NCI-H226 (cell line): Measurements from ENCODE around the gene KLHL30.
"Not testable (repeated sequence)": the region's sequence is repeated elsewhere in the genome, so short reads cannot be mapped to it uniquely, and the experiment has no call there.

Experiments used
- DNase-seq: peaks from one replicate; pipeline ENCODE4 v3.0.0-alpha.2; 2015

Gene KLHL30

GRCh38 chr2:238101891-238102841 lies 36.3 kb upstream of the KLHL30 start:
- DNase-seq, result no peak

GRCh38 chr2:238102865-238103264 lies 35.6 kb upstream of the KLHL30 start:
- no peak for DNase-seq

DNA sequence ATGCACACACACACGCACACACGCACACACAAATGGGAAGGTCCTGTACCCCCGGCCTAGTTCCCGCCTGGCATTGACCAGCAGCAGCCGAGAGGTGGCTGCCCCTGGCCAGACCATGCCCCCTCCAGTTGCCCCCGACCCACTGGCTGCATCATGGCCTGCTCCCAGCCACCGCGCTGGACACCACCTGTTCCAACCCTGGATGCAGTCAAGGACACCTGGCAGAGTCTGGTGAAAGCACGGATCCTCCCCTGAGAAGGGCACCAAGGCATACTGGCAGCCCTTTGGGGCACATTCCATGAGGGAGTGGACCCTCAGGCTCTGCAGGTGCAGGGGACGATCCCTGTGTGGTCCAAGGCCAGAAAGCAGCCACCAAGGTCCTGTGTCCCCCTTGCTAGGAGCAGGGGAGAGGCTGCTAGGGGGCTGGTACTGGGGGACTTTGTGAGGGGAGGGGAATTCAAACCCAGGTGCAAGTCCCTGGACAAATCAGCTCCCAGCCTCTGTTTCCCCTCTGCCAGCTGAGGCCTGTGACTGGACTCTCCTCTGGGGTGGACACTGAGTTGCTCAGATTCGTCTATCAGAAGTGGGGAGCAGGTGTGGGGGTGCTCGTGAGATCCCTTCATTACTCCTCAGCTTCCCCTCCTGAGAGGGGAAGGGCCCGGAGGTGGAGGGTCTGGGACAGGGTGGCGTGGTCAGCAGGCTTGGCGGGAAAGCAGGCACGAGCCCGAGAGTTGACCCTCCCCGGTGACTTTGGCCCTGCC lies 34.8 kb upstream of the KLHL30 start:
- no peak for DNase-seq

GRCh38 chr2:238104226-238104690 lies 34.2 kb upstream of the KLHL30 start:
- no peak for DNase-seq

- DNase-seq, result no peak
Observed at GRCh38 chr2:238104691-238105371, 33.6 kb upstream of the KLHL30 start.

- DNase-seq, result no peak
Observed at GRCh38 chr2:238105506-238106338, 32.7 kb upstream of the KLHL30 start.

DNA sequence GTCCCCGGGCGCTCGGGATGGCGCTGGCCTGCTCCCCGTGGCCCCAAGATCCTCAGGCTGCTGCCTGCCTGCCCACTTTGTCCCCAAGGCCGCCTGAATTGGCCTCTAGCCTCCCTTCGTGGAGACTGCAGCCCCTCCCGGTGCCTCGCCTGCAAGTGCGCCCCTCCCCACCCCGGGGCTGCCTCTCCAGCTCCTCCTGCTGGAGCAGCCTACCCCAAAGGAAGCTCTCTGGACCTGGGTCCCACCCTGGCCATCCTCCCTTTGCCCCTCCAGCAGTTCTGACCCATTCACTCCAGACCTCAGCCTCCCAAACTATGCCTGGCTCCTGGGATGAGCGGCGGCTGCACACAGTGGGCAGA lies 32.1 kb upstream of the KLHL30 start:
- DNase-seq, result no peak

DNA sequence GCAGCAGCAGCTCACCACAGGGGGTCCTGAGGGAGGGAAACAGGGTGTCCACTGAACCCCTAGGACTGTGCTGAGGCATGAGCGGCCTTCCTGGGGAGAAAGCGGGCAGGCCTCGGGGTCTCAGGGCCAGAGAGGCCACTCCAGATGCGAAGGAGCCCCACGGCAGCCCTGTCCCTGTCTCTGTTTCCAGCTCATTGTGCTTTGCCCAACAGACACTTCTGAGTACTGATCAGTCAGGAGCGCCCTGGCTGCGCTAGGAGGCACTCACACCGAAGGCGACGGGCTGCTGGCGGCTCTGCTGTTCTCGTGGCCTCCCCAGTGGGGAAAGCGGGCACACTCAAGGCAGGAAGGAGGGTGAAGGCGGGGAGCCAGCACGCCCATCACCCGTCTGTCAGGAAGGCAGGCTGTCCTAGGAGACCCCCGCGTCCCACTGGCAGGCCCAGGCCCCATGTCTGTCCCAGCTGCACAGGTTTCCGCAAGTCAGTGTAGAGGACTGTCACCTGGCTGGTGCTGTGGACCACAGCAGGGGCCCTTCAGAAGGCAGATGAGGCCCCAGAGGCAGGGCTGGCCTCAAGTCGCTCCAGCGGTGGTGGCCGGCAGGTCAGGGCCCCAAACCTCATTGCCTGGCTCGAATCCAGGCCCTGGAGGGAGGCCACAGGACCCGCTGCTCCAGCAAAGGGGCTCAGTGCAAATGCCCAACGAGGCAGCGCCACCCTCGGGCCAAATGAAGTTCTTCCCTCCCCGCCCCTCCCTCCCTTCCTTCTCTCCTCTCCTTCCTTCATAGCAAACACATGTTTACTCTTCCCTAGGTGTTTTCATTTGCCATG lies 31.6 kb upstream of the KLHL30 start:
- DNase-seq, result no peak

DNA sequence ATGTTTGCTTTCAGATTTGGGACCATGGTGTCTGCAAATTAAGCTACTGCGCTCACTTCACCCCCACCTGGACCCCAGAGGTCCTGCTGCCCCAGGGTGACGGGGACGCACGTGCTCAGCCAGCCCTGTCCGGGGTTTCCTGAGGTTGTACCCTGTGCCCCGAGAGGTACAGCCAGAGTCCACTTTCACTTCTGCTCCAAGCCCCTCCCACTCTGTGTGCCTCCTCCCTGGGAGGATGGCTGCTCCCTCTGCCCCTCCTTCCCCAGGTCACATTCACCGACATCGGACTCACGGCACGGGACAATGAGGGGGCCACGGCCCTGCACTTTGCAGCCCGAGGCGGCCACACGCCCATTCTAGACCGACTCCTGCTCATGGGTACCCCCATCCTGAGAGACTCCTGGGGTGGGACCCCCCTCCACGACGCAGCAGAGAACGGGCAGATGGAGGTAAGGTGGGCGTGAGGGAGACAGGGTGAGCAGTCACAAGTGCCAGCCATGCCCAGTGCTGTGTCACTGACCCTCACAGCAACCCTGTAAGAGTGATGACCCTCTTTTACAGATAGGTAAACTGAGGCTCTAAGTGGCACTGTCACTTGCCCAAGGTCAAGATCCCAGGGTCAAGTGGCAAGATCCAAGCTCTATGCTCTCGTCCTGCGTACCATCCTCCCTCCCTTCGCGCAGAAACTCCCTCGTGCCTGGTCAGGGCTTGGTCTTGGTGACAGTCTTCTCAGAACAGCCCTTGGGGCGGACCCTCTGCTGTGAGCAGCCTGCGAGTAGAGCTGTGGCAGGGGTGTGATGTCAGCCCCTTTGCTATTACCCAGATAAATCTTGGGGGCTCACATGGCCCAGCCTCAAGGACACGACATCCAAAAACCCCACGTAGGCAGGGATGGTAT lies 30.7 kb upstream of the KLHL30 start:
- DNase-seq, result no peak

DNA sequence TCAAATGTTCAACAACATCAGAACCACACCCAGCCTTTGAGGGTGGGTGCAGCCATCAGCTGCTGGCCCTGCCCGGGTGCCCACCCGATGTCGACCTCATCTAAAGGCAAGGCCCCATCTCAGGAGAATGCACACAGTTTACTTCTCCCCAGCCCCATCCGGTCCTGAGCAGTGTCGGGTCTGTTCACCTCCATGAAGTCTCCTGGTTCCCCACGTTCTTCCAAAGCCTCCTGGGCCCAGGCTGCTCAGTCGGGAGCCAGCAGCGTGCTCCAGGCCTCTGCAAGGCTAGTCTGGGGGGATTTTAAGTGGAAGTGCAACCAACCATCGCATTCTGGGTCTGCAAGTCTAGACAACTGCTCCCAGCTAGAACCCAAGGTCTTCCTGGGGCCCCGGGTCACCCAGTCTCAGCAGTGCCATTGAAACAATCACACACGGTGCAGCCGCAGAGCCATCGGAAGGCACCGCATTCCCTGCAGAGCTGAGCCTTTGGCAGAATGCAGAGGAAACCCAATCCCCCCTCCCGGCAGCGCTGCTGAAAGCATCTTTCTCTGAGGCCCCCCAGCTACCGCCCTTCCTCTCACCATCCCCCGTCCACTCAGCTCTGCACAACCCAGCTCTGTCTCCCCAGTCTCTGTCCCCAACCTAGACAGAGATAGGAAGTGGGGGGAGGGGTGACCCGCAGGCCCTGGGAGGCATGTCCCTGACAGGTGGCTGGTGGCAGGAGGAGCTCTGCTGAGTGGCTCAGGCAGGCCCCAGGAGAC lies 29.9 kb upstream of the KLHL30 start:
- DNase-seq, result no peak

DNA sequence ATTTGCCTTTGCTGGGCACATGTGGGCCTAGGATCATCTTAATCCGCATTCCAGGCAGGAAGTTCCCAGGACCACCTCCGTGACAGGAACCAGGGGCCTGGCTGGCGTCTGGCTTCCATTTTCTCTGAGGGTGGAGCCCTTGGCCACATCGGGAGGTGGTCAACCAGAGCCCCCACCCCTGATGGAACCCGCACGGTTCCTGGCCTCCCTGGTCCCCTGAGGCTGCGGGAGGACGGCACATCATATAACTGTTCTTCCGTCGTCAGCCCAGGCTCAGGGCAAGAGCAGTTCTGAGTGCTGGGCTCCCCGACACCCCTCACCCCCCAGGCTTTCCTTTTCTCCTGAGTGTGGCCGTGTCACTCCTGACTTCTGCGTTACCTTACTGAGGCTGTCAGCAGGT lies 24.9 kb upstream of the KLHL30 start:
- no peak for DNase-seq

- no peak for DNase-seq
Observed at GRCh38 chr2:238114331-238114841, 24.1 kb upstream of the KLHL30 start.

- DNase-seq, result no peak
Observed at GRCh38 chr2:238114851-238115660, 23.4 kb upstream of the KLHL30 start.

DNA sequence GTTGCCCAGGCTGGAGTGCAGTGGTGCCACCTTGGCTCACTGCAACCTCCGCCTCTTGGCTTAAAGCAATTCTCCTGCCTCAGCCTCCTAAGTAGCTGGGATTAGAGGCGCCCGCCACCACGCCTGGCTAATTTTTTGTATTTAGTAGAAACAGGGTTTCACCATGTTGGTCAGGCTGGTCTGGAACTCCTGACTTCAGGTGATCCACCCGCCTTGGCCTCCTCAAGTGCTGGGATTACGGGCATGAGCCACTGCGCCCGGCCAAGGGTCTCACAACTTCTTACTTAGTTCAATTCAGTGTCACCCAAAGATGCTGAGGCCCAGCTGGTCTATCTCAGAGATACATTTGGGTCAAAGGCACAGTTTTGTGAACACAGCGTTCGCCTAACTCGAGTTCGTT lies 22.8 kb upstream of the KLHL30 start:
- not testable (repeated sequence) for DNase-seq

DNA sequence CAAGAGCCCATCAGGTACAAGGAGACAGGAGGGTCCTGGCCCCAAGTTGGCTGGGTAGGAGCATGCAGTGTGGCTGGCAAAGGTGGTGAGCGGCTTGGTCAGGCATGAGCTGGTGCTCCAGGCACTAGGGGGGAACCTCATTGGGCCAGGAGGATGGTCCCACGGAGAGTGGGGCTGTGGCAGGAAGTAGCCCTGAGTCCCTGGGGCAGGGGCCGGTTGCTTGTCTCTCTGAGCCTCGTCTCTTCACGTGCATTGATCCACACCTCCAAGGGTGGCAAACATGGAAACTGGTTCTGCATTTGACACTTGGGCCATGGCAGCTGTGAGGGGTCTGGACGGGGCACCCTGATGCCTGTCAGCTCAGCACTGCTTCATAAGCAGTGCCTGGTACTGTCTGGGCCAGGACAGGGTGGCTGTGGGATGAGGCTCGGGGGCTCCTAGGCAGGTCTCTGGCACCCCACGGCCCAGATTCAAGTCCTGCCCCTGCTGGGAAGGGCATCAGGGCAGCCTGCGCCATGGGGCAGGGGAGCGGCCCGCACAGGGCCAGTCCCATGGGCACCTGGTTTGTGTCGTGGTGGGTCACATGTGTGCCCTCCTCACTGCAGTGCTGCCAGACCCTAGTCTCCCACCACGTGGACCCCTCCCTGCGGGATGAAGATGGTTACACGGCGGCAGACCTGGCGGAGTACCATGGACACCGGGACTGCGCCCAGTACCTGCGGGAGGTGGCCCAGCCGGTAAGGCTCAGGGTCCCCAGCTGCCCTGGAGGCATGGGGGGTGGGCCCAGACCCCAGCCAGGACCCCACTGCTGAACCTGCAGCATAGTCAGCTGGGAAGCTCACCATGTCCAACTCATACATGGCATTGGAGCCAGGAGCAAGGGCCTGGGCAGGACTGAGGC lies 21.9 kb upstream of the KLHL30 start:
- DNase-seq, result no peak

GRCh38 chr2:238117199-238118154 lies 21.0 kb upstream of the KLHL30 start:
- no peak for DNase-seq
